Peyer's patch (tissue), 4 donors: ENCODE measurements around the gene ACO1.

ENCODE experiments used
- CTCF ChIP-seq, 6 experiments: fragments of 450-650 bp in 4 of 6; fragments of 200-600 bp in 2 of 6; sonication (generic) in 1 of 6; IDR thresholded peaks; one replicate each; pipeline ENCODE4 v1.5.1; 2017 to 2019; ENCODE audit warnings: antibody characterized with exemption in 6 of 6, mild to moderate bottlenecking in 3 of 6, moderate library complexity in 1 of 6
- POLR2A ChIP-seq, 2 donors: fragments of 450-650 bp; IDR thresholded peaks; one replicate each; pipeline ENCODE4 v1.5.1; 2017; ENCODE audit warnings: antibody characterized with exemption in 2 of 2, mild to moderate bottlenecking in 2 of 2, moderate library complexity in 2 of 2

- TF ChIP-seq POLR2A (IDR thresholded peaks at IDR 0.05) (no peak), CTCF (IDR thresholded peaks at IDR 0.05) (no peak)
Observed at GRCh38 chr9:32385152-32385884, 875 bp downstream of the ACO1 start.
